Loucy (cell line): ENCODE measurements around the gene MAN1C1.

ENCODE experiments used
- H2AFZ ChIP-seq: fragments of 200-600 bp; sonication (generic); 2 replicates; pipeline ENCODE4 v1.6.0; 2016; ENCODE audit warnings: antibody characterized with exemption, mild to moderate bottlenecking, low read length, moderate library complexity
- H3F3A ChIP-seq: fragments of 200-600 bp; 2 replicates; pipeline ENCODE4 v1.6.0; 2016; ENCODE audit warnings: antibody characterized with exemption, low read depth, mild to moderate bottlenecking
- H3K27me3 ChIP-seq: fragments of 200-600 bp; sonication (generic); 2 replicates; pipeline ENCODE4 v1.6.1; 2014; ENCODE audit warnings: low read length, mild to moderate bottlenecking; ENCODE audit not compliant: insufficient read depth, poor library complexity, severe bottlenecking
- H3K36me3 ChIP-seq: fragments of 200-600 bp; sonication (generic); 2 replicates; pipeline ENCODE4 v1.6.1; 2016; ENCODE audit warnings: low read length; ENCODE audit not compliant: insufficient read depth
- H3K4me1 ChIP-seq: fragments of 200-600 bp; sonication (generic); 2 replicates; pipeline ENCODE4 v1.5.1; 2014; ENCODE audit warnings: low read length, mild to moderate bottlenecking; ENCODE audit not compliant: insufficient read depth, poor library complexity, severe bottlenecking
- H3K4me2 ChIP-seq: fragments of 200-600 bp; sonication (generic); 2 replicates; pipeline ENCODE4 v1.6.0; 2014; ENCODE audit warnings: antibody characterized with exemption, low read length, low read depth, mild to moderate bottlenecking; ENCODE audit not compliant: poor library complexity, severe bottlenecking
- H3K4me3 ChIP-seq: fragments of 200-600 bp; sonication (generic); 2 replicates; pipeline ENCODE4 v1.5.1; 2014; ENCODE audit warnings: low read length, mild to moderate bottlenecking, mixed read lengths; ENCODE audit not compliant: poor library complexity, severe bottlenecking
- H3K79me2 ChIP-seq: fragments of 200-600 bp; sonication (generic); 2 replicates; pipeline ENCODE4 v1.6.1; 2014; ENCODE audit warnings: low read length; ENCODE audit not compliant: insufficient read depth
- H3K9ac ChIP-seq: fragments of 200-600 bp; sonication (generic); 2 replicates; pipeline ENCODE4 v1.6.0; 2014; ENCODE audit warnings: mild to moderate bottlenecking, low read depth, low read length, moderate library complexity; ENCODE audit not compliant: poor library complexity, severe bottlenecking
- H3K9me2 ChIP-seq: fragments of 200-600 bp; sonication (generic); replicated peaks from 2 replicates; pipeline ENCODE4 v1.6.1; 2016; ENCODE audit warnings: low read depth, low read length, mixed read lengths
- H3K9me3 ChIP-seq: fragments of 200-600 bp; sonication (generic); 2 replicates; pipeline ENCODE4 v1.6.1; 2014; ENCODE audit warnings: mild to moderate bottlenecking, antibody characterized with exemption, low read length, low read depth; ENCODE audit not compliant: insufficient read depth
- H4K20me1 ChIP-seq: fragments of 200-600 bp; sonication (generic); 2 replicates; pipeline ENCODE4 v1.6.0; 2014; ENCODE audit warnings: antibody characterized with exemption, low read length, mild to moderate bottlenecking; ENCODE audit not compliant: insufficient read depth, poor library complexity, severe bottlenecking
- EZH2phosphoT487 ChIP-seq: fragments of 200-600 bp; IDR thresholded peaks from 2 replicates; pipeline ENCODE4 v1.6.1; 2018; ENCODE audit warnings: antibody characterized with exemption, mild to moderate bottlenecking, moderate library complexity, borderline replicate concordance
- TF ChIP-seq, protein P1 (sequence below): fragments of 200-600 bp; sonication (generic); conservative IDR thresholded peaks from 2 replicates; pipeline ENCODE4 v1.5.1; 2014; ENCODE audit warnings: mild to moderate bottlenecking, antibody characterized with exemption, low read length

Gene MAN1C1

GRCh38 chr1:25782608-25783201, 166.1 kb downstream of the MAN1C1 start:
- H3F3A ChIP-seq = no peaks in the 10 kb centered on the region
- H3K36me3 ChIP-seq = no peaks in the 10 kb centered on the region
- no peak overlapping the region for H3K4me2 ChIP-seq
- H3K9me3 ChIP-seq = no peaks in the 10 kb centered on the region
- TF ChIP-seq, protein P1, sequence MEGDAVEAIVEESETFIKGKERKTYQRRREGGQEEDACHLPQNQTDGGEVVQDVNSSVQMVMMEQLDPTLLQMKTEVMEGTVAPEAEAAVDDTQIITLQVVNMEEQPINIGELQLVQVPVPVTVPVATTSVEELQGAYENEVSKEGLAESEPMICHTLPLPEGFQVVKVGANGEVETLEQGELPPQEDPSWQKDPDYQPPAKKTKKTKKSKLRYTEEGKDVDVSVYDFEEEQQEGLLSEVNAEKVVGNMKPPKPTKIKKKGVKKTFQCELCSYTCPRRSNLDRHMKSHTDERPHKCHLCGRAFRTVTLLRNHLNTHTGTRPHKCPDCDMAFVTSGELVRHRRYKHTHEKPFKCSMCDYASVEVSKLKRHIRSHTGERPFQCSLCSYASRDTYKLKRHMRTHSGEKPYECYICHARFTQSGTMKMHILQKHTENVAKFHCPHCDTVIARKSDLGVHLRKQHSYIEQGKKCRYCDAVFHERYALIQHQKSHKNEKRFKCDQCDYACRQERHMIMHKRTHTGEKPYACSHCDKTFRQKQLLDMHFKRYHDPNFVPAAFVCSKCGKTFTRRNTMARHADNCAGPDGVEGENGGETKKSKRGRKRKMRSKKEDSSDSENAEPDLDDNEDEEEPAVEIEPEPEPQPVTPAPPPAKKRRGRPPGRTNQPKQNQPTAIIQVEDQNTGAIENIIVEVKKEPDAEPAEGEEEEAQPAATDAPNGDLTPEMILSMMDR = no peak
- TF ChIP-seq EZH2phosphoT487 = no peak
- no peak overlapping the region for H3K9ac ChIP-seq
- no peaks in the 10 kb centered on the region for H3K9me2 ChIP-seq
- H3K4me3 ChIP-seq = no peak overlapping the region
- no peak overlapping the region for H2AFZ ChIP-seq
- no peaks in the 10 kb centered on the region for H3K4me1 ChIP-seq
- H3K79me2 ChIP-seq = no peaks in the 10 kb centered on the region
- H4K20me1 ChIP-seq = no peaks in the 10 kb centered on the region
- H3K27me3 ChIP-seq = peaks cover 35% of the 10 kb centered on the region

DNA sequence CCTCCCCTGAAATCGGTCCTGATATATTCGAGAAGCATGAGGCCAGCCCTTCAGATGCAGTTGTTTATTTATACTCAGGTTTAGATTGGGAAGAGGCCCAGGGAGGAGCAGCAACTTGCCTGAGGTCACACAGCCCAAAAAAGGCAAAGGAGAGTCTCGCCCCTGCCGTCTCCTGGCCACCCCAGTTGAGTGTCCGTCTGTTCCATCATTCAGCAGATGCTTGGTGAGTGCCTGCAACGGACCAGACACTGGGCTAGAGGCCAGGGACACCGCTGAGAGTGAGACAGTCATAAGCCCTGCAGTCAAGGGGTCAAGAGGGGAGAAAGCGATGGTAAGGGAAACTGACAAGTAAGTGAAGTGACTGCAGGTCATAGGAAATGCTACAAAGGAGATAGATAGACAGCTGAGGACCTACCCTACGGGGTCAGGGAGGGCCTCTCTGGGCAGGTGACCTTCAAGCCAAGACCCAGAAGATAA, 168.0 kb downstream of the MAN1C1 start:
- TF ChIP-seq EZH2phosphoT487 = no peak
- TF ChIP-seq, protein P1 = no peak
- no peak overlapping the region for H3K4me3 ChIP-seq
- H3K9ac ChIP-seq = no peak overlapping the region
- H3K4me1 ChIP-seq = no peaks in the 10 kb centered on the region
- H3K9me2 ChIP-seq = no peaks in the 10 kb centered on the region
- H3K79me2 ChIP-seq = no peaks in the 10 kb centered on the region
- H2AFZ ChIP-seq = no peak overlapping the region
- no peaks in the 10 kb centered on the region for H3K9me3 ChIP-seq
- peaks cover 22% of the 10 kb centered on the region for H3K27me3 ChIP-seq
- H3K36me3 ChIP-seq = no peaks in the 10 kb centered on the region
- H4K20me1 ChIP-seq = no peaks in the 10 kb centered on the region
- H3F3A ChIP-seq = no peaks in the 10 kb centered on the region
- H3K4me2 ChIP-seq = no peak overlapping the region

GRCh38 chr1:25785333-25786067, 168.9 kb downstream of the MAN1C1 start:
- TF ChIP-seq EZH2phosphoT487 = no peak
- TF ChIP-seq, protein P1 = no peak
- Histone ChIP-seq H2AFZ (no peak overlapping the region), H3F3A (no peaks in the 10 kb centered on the region), H3K4me2 (no peak overlapping the region), H3K9me3 (no peaks in the 10 kb centered on the region), H3K79me2 (no peaks in the 10 kb centered on the region), H3K4me3 (no peak overlapping the region), H3K9me2 (no peaks in the 10 kb centered on the region), H3K9ac (no peak overlapping the region), H3K4me1 (no peaks in the 10 kb centered on the region), H3K27me3 (peaks cover 22% of the 10 kb centered on the region), H3K36me3 (no peaks in the 10 kb centered on the region), H4K20me1 (no peaks in the 10 kb centered on the region)
